ENCODE data around the gene HS3ST3B1.

HS3ST3B1 gene

DNA sequence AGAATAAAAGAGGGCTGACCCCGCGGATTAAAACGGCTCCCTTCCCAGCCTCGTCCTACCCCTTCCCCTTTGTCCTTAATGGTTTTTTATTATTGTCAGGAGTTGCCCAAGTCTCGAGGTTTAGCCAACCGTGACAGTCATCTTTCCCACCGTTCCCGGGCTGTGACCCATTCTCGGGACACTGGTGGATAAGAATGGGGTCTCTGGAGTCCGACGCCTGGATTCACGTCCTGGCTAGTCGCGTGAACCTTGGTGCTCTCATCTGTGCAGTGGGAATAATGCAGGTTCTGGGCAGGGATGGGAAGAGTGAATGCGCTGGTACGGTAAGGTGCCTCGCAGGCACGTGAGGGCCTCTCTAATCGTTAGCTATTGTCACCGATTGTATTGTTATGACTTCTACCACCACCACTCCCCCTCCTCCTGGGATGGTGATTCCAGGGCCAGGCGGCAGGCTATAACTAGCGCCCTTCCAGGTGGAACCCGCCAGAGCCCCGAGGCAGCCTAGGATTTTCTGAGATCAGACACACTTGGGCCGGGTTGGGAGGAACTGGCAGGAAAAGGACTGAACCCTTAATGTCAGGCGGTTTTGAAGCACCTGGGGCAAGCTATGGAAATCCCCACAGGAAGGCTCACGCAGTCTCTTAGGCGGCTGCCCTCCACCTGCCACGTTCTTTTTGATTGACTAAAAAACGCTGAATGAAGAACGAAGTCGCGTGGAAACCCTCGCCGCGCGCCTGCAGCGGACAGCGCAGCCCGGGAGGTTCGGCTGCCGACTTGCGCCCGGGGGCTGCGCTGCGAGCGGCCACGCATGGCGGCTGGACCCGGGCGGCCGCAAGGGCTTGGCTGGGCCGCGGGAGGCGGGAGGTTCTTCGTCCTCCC lies 2.7 kb downstream of the HS3ST3B1 start:
- no peak for DNase-seq (ENCODE audit: low read depth in 1 of 2, low spot score in 1 of 2)

DNA sequence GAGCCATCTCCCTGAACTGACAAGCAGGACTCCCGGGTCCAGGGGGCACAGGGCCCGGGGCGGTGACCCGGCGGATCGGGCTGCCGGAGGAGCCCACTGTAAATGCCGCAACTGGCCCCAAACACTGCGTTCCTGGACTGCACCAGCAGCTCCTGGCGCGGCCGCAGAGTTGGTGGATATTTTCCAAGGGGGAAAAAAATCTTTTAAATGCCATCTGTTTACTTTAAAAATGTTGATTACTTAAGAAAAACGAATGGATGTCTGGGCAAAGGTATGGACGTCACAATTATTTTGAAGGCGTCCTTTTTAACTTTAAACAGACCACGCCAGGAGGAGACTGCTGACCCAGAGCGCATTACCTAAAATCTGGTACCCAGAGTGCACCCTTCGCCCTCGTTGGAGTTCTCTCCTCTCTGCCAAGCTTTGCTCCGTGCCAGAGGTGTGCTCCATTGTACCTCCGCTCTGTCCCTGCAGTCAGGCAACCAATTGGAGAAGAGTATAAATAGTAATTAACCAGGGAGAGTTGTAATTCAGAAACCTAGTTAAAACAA lies 3.4 kb downstream of the HS3ST3B1 start:
- no peak for DNase-seq (ENCODE audit: low read depth in 1 of 2, low spot score in 1 of 2)

DNA sequence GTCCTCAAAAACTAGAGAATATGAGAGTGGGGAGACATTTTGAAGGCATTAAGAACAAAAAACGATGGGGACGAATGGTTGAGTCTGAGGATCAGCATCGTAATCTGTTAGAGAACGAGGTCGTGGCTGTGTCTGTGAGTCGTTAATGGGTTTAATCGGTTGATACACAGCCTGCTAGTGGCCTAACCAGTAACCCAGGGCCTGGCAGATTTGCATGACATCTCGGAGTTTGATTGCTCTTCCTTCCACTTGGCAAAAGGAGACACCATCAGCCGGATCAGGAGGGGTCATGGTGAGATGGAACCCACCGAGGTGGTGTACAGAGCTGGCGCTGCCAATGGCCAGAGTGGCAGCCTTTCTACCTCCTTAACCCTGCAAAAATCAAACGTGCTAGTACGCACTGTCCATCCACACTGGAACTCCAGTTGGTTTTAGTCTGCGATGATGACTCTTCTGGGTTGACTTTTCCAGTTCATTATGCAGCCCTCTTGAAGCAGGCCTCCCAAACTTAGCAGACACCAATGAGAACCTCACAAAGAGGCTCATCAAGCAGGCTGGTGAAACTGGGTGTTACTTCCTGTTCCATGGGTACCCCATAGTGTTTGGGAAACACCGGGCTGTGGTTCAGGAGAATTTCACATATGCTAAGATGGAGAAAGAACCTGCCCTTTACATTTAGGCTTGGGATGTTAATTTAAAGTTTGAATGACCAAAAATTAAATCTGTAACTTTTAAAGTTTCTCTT lies 4.1 kb downstream of the HS3ST3B1 start:
- no peak for DNase-seq (ENCODE audit: low read depth in 1 of 2, low spot score in 1 of 2)

DNA sequence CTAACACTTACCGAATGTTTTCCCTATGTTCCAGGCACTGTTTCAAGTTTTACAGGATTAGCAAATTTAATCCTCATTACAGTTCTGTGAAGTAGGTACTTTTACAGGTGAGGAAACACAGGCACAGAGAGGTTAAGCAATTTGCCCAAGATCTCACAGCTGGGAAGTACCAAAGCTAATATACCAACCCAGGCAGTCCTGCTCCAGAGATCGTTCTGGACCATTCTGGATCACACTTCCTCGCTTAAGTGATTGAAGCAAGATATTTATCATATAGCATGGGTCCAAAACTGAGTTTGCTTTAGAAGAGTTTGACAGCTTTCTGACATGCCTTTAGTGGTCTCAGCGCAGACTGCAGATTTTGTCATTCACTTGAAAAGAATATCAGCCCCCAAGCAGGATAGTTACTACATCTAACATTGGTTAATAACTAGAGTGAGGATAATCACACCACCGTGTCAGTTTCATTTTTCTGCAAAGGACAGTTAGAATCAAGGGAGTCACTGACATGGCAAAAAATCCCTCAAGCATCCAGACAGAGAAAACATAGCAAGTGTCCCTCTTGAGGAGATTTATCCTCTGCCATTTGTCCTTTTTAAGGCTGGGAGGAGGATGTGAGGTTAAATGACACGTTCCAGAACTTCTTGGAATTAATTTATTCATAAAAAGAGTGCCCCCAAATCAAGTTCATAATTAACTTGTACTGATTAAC lies 5.1 kb downstream of the HS3ST3B1 start:
- DNase-seq (ENCODE audit: low read depth in 1 of 2, low spot score in 1 of 2): no peak

DNA sequence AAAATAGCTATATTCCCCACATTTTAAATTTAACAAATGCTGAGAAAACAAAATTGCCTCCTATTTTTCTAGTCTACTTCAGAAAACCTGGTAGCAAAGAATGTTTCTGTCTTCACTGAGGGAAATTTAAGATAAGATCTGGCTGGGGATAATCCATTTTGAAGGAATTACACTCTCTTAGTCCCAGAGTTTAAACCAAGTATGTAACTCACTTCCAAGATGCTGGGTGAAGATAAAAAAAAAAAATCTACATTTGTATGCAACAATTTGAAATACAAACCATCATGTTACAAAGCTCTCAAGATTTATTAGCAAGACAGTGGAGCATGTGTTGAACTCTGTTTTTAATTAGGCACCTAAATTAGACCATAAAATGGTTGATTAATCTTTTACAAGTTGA lies 5.7 kb downstream of the HS3ST3B1 start:
- no peak for DNase-seq (ENCODE audit: low read depth in 1 of 2, low spot score in 1 of 2)

DNA sequence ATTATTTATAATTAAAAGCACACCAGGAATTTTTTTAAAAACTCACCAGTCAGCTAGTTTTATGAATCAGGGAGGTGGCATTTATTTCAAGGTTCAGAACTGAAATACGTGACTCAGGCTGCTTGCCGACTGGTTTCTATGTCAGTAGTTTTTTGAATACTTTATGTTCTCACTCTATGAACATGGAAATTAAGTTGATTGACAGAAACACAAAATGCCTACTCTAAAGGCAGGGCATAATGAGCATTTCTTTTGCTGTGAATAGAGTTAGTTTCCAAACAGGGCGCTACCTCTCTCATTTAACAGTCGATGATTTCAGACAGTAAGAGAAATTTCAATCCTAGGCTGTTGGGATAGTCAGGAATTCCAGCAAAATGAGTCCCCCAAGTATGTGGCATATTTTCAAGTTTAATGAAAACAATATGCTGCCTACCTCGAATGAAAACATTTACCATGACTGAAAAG lies 6.7 kb downstream of the HS3ST3B1 start:
- no peak for DNase-seq (ENCODE audit: low read depth in 1 of 2, low spot score in 1 of 2)

DNA sequence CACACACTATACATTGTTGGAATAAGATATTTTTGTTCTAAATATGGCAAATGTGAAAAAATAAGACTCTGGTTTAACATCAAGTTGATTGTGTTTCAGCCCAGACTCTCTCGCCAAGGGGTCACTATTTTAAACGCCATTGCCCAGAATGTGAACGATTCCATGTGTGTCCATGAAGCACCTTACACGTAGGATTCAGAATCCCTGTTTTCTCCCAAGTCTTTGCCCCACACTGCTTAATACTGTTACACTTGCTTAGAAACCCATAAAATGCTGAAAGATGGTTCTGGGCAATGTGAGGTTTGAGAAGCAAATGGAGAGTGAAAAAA lies 7.7 kb downstream of the HS3ST3B1 start:
- no peak for DNase-seq (ENCODE audit: low read depth in 1 of 2, low spot score in 1 of 2)

DNA sequence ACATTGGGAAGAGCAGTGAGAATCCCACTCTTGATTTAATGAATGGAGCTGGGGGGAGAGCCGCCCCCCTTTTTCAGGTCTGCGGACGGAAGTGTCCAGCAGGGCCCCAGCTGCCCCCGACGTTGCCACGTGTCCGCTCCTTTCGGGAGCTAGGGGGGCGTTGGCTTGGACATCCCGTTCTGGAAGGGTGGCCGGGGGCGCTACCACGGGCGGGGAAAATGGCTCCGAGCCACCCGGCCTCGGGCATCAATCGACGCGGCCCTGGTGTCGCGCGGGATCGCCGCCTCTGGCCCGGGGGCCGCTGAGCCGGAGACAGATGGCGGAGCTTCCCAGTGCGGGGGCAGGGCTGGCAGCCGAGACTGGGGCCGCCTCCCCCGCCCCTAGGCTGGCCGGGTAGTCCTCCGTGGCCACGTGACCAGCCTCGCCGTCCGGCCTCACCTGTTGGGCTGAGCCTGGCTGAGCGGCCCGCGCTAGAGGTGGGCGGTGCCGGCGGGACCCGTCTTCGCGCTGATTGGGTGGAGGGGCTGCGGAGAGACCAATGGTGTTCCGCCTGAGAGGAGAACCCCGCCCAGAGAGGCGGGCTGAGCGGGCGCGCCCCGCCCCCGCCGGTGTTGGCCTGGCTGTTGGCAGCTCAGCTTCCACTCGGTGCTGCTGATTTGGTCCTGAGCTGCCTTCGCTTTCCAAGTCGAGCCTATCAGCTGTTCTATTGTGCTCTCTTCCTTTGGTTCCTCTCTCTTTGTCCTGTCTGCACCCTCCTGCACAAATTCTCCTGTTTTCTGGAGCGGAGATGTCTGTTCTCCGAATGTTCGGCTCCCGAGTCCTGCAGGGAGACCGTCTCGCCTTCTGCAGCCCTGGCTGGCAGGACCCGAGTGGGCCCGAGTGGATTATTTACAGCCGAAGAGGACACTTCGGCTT lies 8.3 kb downstream of the HS3ST3B1 start:
- peak; percentile 81 to 88 for DNase-seq (ENCODE audit: low read depth in 1 of 2, low spot score in 1 of 2)

DNA sequence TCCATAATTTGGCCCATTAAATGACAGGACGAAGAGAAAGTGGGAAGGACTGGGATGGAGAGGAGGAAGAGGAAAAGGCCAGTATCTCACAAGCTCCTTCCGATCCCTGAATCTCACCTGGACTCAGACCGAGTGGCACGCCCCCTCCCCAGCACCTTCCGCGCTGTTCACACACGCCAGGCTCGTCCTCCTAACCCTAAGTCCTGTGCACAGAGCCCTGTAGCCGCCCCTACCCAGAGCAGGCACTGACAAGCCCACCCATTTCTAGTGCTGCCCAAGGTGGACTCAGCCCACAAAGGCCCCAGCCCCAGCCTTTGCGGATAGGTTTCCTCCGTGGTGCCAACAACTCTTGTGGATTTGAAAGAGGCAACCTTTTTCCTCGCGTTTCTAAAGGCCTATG lies 9.2 kb downstream of the HS3ST3B1 start:
- DNase-seq (ENCODE audit: low read depth in 1 of 2, low spot score in 1 of 2): no peak

DNA sequence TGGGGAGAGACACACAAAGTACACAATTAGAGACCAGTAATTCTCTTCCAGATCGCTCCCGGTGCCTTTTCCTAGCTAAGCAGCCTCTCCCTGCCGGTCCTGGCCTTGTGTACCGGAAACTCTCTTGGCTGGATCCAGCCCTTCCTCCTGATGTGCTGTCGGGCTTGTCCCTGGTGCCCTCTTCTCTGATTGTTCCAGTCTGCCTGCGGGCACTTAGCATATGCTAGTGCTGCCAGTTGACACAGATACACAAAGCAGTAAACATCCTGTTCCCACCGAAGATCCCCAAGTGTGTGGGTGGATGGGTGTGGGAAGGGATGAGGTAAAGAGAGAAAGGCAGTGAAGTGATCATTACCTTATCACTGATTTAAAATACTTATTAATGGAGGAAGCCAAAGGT lies 9.7 kb downstream of the HS3ST3B1 start:
- DNase-seq (ENCODE audit: low read depth in 1 of 2, low spot score in 1 of 2): no peak

DNA sequence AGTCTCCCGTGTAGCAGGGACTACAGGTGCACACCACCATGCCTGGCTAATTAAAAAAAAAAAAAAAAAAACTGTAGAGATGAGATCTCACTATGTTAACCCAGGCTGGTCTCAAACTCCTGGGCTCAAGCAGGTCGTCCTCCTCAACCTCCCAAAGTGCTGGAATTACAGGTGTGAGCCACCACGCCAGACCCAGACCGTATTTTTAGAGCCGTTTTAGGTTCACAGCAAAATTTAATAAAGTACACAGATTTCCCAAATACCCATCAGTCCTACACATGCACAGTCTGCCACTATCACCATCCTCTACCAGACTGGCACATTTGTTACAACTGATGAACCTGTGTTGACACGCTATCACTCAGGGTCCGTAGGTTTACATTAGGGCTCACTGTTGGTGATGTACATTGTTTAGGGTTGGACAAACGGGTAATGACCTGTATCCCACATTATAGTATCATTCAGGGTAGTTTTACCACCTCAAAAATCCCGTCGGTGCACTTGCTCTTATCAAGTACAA lies 10.4 kb downstream of the HS3ST3B1 start:
- DNase-seq (ENCODE audit: low read depth in 1 of 2, low spot score in 1 of 2): no peak

DNA sequence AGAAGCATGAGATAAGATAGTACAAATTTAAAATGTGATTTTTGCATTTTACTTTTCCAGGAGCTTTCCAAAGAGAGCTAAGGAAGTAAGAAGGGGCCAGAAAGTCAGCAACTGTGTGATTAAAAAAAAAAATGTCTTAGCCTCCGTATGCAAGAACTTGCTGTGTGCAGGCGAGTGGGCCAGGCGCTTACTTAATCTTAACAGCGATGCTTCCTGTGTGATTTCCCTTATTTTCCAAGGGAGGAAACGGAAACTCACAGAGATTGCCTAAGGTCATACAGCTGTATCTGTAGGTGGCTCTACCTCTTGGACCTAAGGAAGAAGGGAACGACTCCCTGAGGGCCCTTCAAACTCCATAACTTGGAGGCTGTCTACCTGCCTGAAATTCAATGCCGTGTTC lies 11.1 kb downstream of the HS3ST3B1 start:
- DNase-seq (ENCODE audit: low read depth in 1 of 2, low spot score in 1 of 2): no peak

DNA sequence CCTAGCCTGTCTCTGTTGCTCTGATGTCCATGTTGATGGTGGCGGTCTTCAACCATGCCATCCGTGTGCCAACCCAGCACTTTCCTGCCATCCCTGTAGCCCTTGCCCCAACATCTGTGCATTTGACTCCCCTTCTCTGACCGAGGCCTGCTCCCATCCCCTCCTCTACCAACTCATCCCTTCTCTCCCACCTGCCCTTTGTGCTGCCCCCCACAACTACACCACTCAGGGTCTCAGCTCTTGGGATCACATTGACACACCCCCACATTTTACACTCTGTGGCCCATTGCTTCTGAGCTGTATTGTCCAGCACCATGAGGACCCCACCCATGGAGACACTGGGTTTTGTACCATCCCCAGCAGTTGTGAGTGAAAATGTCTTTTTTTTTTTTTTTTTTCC lies 11.6 kb downstream of the HS3ST3B1 start:
- no peak for DNase-seq (ENCODE audit: low read depth in 1 of 2, low spot score in 1 of 2)

DNA sequence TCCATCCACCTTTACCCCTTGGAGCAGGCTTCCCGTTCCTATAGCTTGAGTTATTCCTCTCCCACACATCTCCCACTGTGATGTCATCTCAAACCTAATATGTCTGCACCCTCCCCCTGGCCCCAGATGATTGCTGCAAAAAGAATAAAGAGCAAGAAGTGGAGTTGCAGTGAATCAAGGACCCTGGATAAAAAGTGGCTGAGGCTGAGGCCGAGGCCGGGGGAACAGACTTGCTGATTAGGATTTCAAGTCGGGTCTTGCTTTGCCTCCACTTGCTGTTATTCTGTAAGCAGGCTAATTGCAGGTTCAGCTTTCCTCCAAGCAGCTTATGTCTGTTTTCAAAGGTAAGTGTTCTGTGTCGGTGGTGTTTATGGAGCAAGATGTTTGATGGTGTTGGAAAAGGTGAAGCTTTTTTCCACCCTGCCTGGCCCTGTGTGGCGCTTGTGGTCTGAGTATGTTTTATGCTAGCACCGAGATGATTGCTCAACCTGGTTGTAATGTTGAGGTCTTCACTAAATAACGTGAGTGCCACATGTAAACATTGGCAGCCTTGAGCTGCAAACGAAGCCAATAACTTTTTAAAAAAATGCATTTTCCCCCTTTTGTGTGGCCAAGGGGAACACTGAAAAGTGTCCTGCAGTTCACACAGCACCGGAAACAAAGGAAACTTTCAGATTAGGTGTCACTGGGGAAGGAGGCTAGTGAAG lies 15.4 kb downstream of the HS3ST3B1 start:
- DNase-seq (ENCODE audit: low read depth in 1 of 2, low spot score in 1 of 2): no peak

DNA sequence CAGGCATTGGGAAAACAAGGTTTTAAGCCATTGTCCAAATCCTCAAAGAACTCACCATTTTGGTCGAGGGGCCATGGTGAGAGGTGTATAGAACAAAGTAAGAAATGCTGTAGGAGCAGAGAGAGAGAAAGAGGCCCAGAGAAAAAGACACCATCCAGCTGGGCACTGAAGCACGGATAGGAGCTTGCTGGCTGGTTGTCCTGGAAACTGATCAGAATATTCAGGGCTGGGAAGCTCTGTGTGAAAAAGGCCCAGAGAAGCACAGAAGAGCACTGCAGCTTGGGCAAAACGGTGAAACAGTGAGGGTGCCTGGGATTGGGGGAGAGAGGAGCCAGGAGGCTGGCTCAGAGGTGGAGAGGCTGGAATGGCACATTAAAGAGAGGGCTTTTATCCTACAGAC lies 16.5 kb downstream of the HS3ST3B1 start:
- DNase-seq (ENCODE audit: low read depth in 1 of 2, low spot score in 1 of 2): no peak

DNA sequence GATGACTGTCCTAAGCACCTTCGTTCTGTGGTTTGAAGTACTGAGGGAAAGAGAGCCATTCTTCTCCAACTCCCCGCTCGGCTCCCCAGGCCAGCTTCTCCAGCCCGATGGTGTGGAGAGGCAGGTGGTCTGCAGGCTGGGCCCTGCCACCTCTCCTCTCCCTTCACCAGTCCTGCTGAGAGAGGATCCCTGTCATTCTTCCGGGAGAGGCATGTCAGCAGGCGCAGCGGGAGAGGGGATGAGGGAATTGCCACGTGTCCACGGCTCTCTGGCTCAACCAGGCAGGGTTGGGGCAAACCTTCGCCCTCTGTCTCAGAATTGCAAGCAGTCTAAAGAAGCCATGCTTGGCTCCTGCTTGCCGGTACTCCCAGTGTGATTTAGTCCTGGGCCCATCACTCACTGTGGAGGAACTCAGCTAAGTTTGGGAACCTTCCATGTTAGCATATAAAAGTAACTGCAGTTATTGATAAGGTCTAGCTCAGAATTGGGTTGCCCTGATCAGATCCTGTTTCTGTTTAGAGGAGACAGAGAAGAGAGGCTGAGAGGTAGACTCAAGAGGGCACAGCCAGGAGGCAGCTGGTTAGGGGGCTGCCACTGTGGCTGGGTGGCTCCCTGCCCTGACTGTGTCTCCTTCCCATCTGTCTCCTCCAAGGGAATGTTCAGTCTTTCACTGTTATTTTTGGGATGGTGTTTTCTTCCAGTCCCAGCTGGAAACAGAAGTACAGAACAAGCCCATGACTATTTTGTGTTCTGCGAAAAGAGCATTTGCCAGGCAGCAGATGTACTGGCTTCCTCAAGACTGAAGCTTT lies 17.4 kb downstream of the HS3ST3B1 start:
- DNase-seq (ENCODE audit: low read depth in 1 of 2, low spot score in 1 of 2): no peak

DNA sequence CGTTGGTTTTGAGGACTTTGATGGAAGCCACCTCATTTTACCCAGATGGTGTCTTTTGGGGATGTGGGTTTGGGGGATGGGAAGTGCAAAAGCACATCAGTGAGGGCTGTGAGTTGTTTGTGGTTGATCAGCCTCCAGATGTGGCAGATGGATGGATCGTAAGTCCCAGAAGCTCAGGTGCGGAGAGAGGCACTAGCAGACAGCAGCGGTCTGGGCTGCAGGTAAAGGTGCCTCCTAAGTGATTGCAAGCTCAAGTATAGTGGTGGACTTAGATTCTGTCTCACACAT lies 18.0 kb downstream of the HS3ST3B1 start:
- DNase-seq (ENCODE audit: low read depth in 1 of 2, low spot score in 1 of 2): no peak

DNA sequence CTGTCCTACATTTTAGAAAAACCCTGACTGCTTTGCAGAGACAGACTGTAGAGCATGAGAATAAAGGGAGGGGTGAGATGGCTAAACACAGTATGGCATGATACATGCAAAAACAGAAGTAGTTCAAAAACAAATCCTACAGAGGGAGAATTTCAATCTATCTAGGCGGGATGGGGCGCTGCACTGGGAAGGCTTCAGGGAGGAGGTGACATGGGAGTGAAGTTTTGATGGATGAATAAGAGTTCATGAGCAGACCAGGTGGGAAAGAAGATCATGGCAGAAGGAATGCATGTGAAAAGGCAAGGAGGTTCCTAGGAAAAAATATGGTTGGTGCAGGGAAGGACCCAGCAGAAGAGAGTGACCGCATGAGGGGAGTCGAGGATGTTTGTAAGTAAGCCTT lies 19.2 kb downstream of the HS3ST3B1 start:
- DNase-seq (ENCODE audit: low read depth in 1 of 2, low spot score in 1 of 2): no peak
